Activated CD8-positive, alpha-beta T cell treated with anti-CD3 and anti-CD28 coated beads for 36 hours (primary cell): ENCODE data around the gene MAP7D2. TPM values are rescaled to one million over a fixed set of nuclear protein-coding genes. Genes with fewer than 3 reads are reported as not detected.

Source experiments
- ATAC-seq: fragments of 200-7000 bp; cut with Tn5 transposase; one replicate; pipeline ENCODE4 v1.10.0; 2021; ENCODE audit warnings: mild to moderate bottlenecking, moderate library complexity
- CTCF ChIA-PET: fragments of 350-600 bp; sonication (Branson Sonifier 250); formaldehyde crosslinking; loops from one replicate; lab custom pipeline; 2021; ENCODE audit warnings: antibody characterized with exemption; lab: Charles Lee
- POLR2A ChIA-PET: fragments of 350-600 bp; sonication (Branson Sonifier 250); formaldehyde crosslinking; loops from one replicate; lab custom pipeline; 2021; ENCODE audit warnings: antibody characterized with exemption; lab: Charles Lee
- DNase-seq: peaks from one replicate; pipeline ENCODE4 v3.0.0-alpha.2; 2020
- H3K27ac Mint-ChIP-seq: one replicate; pipeline ENCODE4 v1.8.0; 2021; ENCODE audit warnings: mild to moderate bottlenecking, mixed read lengths
- H3K27me3 Mint-ChIP-seq: one replicate; pipeline ENCODE4 v1.8.0; 2021; ENCODE audit warnings: mixed read lengths
- H3K36me3 Mint-ChIP-seq: one replicate; pipeline ENCODE4 v1.8.0; 2021; ENCODE audit warnings: low read depth, mixed read lengths
- H3K4me1 Mint-ChIP-seq: one replicate; pipeline ENCODE4 v1.8.0; 2021; ENCODE audit warnings: low read depth, mixed read lengths
- H3K4me3 Mint-ChIP-seq: one replicate; pipeline ENCODE4 v1.8.0; 2021; ENCODE audit warnings: mild to moderate bottlenecking, moderate library complexity, mixed read lengths
- H3K9me3 Mint-ChIP-seq: one replicate; pipeline ENCODE4 v1.8.0; 2021; ENCODE audit warnings: mixed read lengths
- intact Hi-C: fragments of 100-400 bp; cut with micrococcal nuclease; formaldehyde crosslinking; loops from one replicate; pipeline ENCODE4 v1.10.0; 2022
- total RNA-seq, 2 experiments: library from RNA; stranded (reverse); gene quantifications; one replicate each; pipeline ENCODE4 v1.2.3, GENCODE V29; 2021
- TF ChIP-seq, protein P1 (sequence below): fragments of 200-600 bp; IDR thresholded peaks from one replicate; pipeline ENCODE4 v1.8.0; 2022; ENCODE audit warnings: antibody characterized with exemption, mild to moderate bottlenecking

MAP7D2 gene
- total RNA-seq, 2 experiments from 2014 or later = 0.20 to 0.63 TPM

DNA sequence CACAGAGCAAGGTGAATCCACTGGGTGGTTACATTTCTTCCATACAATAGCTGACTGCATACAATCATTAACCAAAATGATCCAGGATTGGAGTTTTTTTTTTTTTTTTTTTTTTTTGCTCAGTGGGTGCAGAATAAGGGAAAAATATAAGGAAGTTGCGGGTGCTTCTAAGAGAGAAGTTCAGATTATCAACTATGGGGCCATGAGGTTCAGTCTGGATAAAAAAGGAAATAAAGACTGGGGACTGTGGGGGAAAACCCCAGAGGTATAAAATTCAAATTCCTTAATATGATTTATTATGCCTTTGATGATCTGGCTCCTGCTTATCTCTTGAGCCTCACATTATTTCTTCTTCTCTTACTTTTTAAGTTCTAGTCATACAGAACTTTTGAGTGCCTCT, 30.9 kb upstream of the MAP7D2 start:
- CTCF ChIA-PET = no interaction called here
- peaks cover 20% of the 10 kb centered on the region for H3K36me3 Mint-ChIP-seq
- H3K4me1 Mint-ChIP-seq = peaks cover 17% of the 10 kb centered on the region
- DNase-seq (no peak), ATAC-seq (no peak)
- H3K27me3 Mint-ChIP-seq = no peaks in the 10 kb centered on the region
- H3K4me3 Mint-ChIP-seq = no peak overlapping the region
- H3K9me3 Mint-ChIP-seq = no peaks in the 10 kb centered on the region
- intact Hi-C loops = loop anchor here (10.0 kb wide), 1 partner anchor 107 kb away; no protein-coding TSS in a partner anchor
- TF ChIP-seq, protein P1, sequence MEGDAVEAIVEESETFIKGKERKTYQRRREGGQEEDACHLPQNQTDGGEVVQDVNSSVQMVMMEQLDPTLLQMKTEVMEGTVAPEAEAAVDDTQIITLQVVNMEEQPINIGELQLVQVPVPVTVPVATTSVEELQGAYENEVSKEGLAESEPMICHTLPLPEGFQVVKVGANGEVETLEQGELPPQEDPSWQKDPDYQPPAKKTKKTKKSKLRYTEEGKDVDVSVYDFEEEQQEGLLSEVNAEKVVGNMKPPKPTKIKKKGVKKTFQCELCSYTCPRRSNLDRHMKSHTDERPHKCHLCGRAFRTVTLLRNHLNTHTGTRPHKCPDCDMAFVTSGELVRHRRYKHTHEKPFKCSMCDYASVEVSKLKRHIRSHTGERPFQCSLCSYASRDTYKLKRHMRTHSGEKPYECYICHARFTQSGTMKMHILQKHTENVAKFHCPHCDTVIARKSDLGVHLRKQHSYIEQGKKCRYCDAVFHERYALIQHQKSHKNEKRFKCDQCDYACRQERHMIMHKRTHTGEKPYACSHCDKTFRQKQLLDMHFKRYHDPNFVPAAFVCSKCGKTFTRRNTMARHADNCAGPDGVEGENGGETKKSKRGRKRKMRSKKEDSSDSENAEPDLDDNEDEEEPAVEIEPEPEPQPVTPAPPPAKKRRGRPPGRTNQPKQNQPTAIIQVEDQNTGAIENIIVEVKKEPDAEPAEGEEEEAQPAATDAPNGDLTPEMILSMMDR = no peak
- POLR2A ChIA-PET = no interaction called here
- H3K27ac Mint-ChIP-seq = no peak overlapping the region

DNA sequence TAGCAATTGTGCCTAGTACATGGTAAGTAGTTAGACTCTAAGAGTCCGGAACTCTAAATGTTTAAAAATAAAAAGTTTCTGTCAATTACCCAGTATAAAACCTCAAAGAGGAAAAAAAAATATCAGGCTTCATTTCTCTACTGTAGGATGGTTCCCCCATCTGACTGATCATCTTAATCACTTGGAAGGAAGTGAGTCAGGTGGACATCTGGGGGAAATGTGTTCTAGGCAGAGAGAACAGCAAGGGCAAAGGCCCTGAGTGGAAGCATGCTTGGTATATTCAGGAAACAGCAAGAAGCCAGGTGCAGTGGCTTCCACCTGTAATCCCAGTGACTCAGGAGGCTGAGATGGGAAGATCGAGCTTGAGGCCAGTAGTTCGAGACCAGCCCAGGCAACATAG, 27.8 kb upstream of the MAP7D2 start:
- Mint-ChIP-seq H3K9me3 (no peaks in the 10 kb centered on the region), H3K36me3 (peaks cover 15% of the 10 kb centered on the region), H3K4me1 (peaks cover 22% of the 10 kb centered on the region), H3K27ac (peak overlapping the region; percentile 40), H3K27me3 (no peaks in the 10 kb centered on the region), H3K4me3 (no peak overlapping the region)
- CTCF ChIA-PET = no interaction called here
- peak; percentile 21 for DNase-seq
- TF ChIP-seq, protein P1 = no peak
- ATAC-seq = no peak
- POLR2A ChIA-PET = no interaction called here
- intact Hi-C loops = loop anchor here (10.0 kb wide), 1 partner anchor 110 kb away; no protein-coding TSS in a partner anchor

DNA sequence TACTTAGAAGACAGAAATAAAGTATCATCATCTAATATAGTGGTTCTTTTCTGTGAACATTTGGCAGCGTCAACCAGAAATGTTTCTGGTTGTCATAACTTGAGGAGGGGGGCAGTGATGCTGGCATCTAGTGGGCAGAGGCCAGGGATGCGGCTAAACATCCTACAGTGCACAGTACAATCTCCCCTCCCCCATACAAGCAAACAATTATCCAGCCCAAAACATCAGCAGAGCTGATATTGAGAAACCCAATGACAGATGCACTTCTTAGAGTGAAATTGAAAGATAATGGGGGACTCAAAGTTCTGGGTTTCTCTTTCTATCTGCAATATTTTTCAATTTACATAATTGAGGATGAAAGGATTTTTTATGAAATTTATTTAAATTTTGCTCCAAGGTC, 26.9 kb upstream of the MAP7D2 start:
- POLR2A ChIA-PET = interaction anchor here (0.6 to 1.4 kb wide), 2 partner anchors 10 to 38 kb away, joined by 3 to 5 read pairs; no protein-coding TSS in a partner anchor
- ATAC-seq (no peak), DNase-seq (no peak)
- TF ChIP-seq, protein P1 = no peak
- Mint-ChIP-seq H3K27me3 (no peaks in the 10 kb centered on the region), H3K4me3 (no peak overlapping the region), H3K36me3 (peaks cover 16% of the 10 kb centered on the region), H3K27ac (no peak overlapping the region), H3K9me3 (no peaks in the 10 kb centered on the region), H3K4me1 (peaks cover 28% of the 10 kb centered on the region)
- CTCF ChIA-PET = no interaction called here
- intact Hi-C loops = loop anchor here (10.0 kb wide), 1 partner anchor 111 kb away; no protein-coding TSS in a partner anchor

DNA sequence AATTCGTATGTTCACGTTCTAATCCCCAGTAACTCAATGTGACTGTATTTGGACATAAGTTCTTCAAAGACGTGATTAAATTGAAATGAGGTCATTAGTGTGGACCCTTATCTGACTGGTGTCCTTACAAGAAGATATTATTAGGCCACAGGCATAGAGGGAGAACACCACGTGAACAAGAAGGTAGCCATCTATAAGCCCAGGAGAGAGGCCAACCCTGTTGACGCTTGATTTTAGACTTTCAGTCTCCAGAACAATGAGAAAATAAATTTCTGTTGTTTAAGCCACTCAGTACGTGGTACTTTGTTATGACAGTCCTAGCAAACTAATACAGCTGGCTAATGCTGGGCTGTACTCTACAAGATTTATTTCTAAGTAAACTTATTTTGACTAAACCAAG, 26.4 kb upstream of the MAP7D2 start:
- peak overlapping the region; percentile 67 for H3K4me3 Mint-ChIP-seq
- H3K4me1 Mint-ChIP-seq = peaks cover 28% of the 10 kb centered on the region
- no peaks in the 10 kb centered on the region for H3K9me3 Mint-ChIP-seq
- ATAC-seq (no peak), DNase-seq (no peak)
- ChIA-PET CTCF (no interaction called here), POLR2A (interaction anchor here (0.6 to 1.4 kb wide), 2 partner anchors 11 to 38 kb away, joined by 3 to 5 read pairs; no protein-coding TSS in a partner anchor)
- H3K27ac Mint-ChIP-seq = peak overlapping the region; percentile 47
- no peaks in the 10 kb centered on the region for H3K27me3 Mint-ChIP-seq
- intact Hi-C loops = loop anchor here (10.0 kb wide), 1 partner anchor 112 kb away; no protein-coding TSS in a partner anchor
- TF ChIP-seq, protein P1 = no peak
- H3K36me3 Mint-ChIP-seq = peaks cover 16% of the 10 kb centered on the region
